GM12892 (cell line): Measurements from ENCODE around the gene NFIX.

Experiments
- POLR2A ChIP-seq: IDR thresholded peaks from 2 replicates; pipeline ENCODE4 v1.6.1; 2011; ENCODE audit warnings: low read depth, low read length, control low read depth
- POLR2AphosphoS5 ChIP-seq: IDR thresholded peaks from 2 replicates; pipeline ENCODE4 v1.6.1; 2011; ENCODE audit warnings: low read depth, low read length, control low read depth

DNA sequence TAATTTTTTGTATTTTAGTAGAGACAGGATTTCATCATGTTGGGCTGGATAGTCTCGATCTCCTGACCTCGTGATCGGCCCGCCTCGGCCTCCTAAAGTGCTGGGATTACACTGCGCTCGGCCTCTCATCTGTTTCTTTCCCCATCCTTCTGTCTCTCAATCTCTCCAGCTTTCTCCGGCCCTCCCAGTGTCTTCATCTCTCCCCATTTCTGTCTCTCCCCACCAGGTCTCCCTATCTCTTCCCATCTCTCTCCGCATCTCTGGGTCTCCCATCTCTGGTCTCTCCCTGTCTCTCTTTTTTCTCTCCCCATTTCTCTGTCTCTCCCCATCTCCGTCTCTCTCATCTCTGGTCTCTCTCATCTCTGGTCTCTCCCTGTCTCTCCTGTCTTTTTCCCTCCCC lies 12.2 kb upstream of the NFIX start:
- no peak for TF ChIP-seq POLR2A
- TF ChIP-seq POLR2AphosphoS5: no peak
